Mesendoderm (in vitro differentiated cells): ENCODE measurements around the gene XKR7.
A peak's percentile ranks its signal among the peaks of the same experiment; 100 is the strongest.

Experiments
- DNase-seq: peaks from one replicate; pipeline ENCODE4 v3.0.0; 2013
- H2AK5ac ChIP-seq: 2 replicates; pipeline ENCODE4 v1.6.1; 2013; ENCODE audit warnings: low read length, inconsistent platforms
- H2BK120ac ChIP-seq: 2 replicates; pipeline ENCODE4 v1.6.1; 2013; ENCODE audit warnings: low read depth, mild to moderate bottlenecking, low read length, moderate library complexity, mixed read lengths
- H2BK15ac ChIP-seq: replicated peaks from 2 replicates; pipeline ENCODE4 v1.6.1; 2013; ENCODE audit warnings: low read depth, mild to moderate bottlenecking, moderate library complexity
- H2BK5ac ChIP-seq: 2 replicates; pipeline ENCODE4 v1.6.1; 2013; ENCODE audit warnings: low read length, inconsistent platforms
- H3K18ac ChIP-seq: 2 replicates; pipeline ENCODE4 v1.6.1; 2013; ENCODE audit warnings: mild to moderate bottlenecking, low read length, mixed read lengths
- H3K23ac ChIP-seq: one replicate; pipeline ENCODE4 v1.6.1; 2013; ENCODE audit warnings: low read length
- H3K27ac ChIP-seq: 2 replicates; pipeline ENCODE4 v1.5.1; 2013; ENCODE audit warnings: low read depth, mild to moderate bottlenecking, inconsistent platforms, low read length, moderate library complexity
- H3K27me3 ChIP-seq: 2 replicates; pipeline ENCODE4 v1.6.1; 2013; ENCODE audit warnings: low read length, control low read depth, mild to moderate bottlenecking, inconsistent platforms; ENCODE audit not compliant: insufficient read depth, poor library complexity
- H3K36me3 ChIP-seq: 2 replicates; pipeline ENCODE4 v1.6.1; 2013; ENCODE audit warnings: low read length, inconsistent platforms; ENCODE audit not compliant: control insufficient read depth, insufficient read depth
- H3K4ac ChIP-seq: one replicate; pipeline ENCODE4 v1.6.1; 2013; ENCODE audit warnings: low read depth, mild to moderate bottlenecking, low read length, moderate library complexity
- H3K4me1 ChIP-seq: 2 replicates; pipeline ENCODE4 v1.6.1; 2013; ENCODE audit warnings: low read depth, low read length, inconsistent platforms; ENCODE audit not compliant: control insufficient read depth
- H3K4me2 ChIP-seq: 2 replicates; pipeline ENCODE4 v1.6.1; 2013; ENCODE audit warnings: low read length
- H3K4me3 ChIP-seq: 2 replicates; pipeline ENCODE4 v1.5.1; 2013; ENCODE audit warnings: mild to moderate bottlenecking, low read length
- H3K56ac ChIP-seq: one replicate; pipeline ENCODE4 v1.6.1; 2013; ENCODE audit warnings: low read length
- H3K79me1 ChIP-seq: 2 replicates; pipeline ENCODE4 v1.6.1; 2013; ENCODE audit warnings: low read length, inconsistent platforms
- H3K79me2 ChIP-seq: 2 replicates; pipeline ENCODE4 v1.6.1; 2013; ENCODE audit warnings: mild to moderate bottlenecking, low read length; ENCODE audit not compliant: control insufficient read depth, insufficient read depth
- H3K9ac ChIP-seq: 2 replicates; pipeline ENCODE4 v1.6.1; 2013; ENCODE audit warnings: low read length, inconsistent platforms
- H4K5ac ChIP-seq: one replicate; pipeline ENCODE4 v1.6.1; 2013; ENCODE audit warnings: low read length
- H4K8ac ChIP-seq: one replicate; pipeline ENCODE4 v1.6.1; 2013; ENCODE audit warnings: low read depth, mild to moderate bottlenecking, control low read depth, low read length, moderate library complexity
- WGBS: extraction: QIAGEN DNeasy Blood & Tissue Kit; methylation state at CpG from one replicate; pipeline ENCODE4 v1.1.7; 2013; ENCODE audit warnings: low lambda C conversion rate, missing lambda C conversion rate; ENCODE audit not compliant: insufficient coverage; ENCODE audit errors: extremely low coverage; 5-methylcytosine and 5-hydroxymethylcytosine counted together

The XKR7 gene

DNA sequence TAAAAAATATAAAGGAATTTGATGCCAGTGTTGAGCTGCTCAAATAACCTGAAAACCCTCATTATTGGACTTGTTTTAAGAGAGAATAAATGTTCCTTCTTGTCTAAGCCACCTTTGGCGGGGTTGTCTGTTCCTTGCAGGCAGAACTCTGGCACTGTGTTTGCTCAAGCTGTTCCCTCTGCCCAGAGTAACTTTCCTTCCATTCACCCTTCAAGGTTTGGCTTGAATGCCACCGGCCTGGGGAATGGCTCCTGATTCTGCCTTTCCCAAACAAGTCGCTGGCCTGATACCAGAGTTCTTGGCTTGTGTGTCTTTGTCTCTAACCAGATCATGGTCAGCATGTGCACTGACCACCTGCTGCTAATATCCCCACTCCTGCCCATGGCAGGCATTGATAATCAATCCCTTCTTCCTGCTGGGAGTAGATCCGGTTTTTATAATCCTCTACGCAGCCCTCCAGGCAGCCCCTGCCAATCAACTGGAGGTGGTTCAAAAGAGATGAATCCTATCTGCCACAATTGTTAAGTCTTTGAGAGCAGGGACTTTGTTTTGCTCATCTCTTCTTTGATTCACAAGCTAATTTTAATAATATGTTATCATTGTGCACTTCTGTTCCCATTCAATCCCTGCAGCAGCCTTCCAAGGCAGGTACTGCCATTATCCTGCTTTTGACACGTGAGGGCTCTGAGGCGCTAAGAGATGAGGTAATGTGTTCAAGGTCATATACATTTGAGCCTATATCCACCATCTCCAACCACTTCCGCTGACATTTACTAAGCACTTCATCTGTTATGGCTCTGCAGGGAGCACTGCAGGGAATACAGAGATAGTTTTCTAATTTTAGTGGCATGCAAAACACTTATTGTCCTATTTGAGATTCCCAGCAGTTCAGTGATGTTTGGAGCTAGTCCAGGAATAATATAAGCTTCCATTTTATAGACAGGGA, 39.2 kb downstream of the XKR7 start:
- no CpG with 5 or more reads among the region's 8 CpGs for WGBS
- Histone ChIP-seq H3K4ac (peak overlapping the region; percentile 56), H2BK5ac (no peak overlapping the region), H2AK5ac (peak overlapping the region; percentile 27), H3K27ac (no peak overlapping the region), H3K23ac (no peak overlapping the region), H2BK15ac (no peak overlapping the region), H3K56ac (no peak overlapping the region), H3K9ac (no peak overlapping the region), H3K27me3 (no peaks in the 10 kb centered on the region), H3K4me3 (no peak overlapping the region), H3K4me2 (no peak overlapping the region), H3K36me3 (no peaks in the 10 kb centered on the region), H3K4me1 (peaks cover 10% of the 10 kb centered on the region), H4K8ac (no peak overlapping the region), H3K79me2 (no peaks in the 10 kb centered on the region), H3K18ac (no peak overlapping the region), H2BK120ac (no peak overlapping the region), H4K5ac (no peak overlapping the region), H3K79me1 (no peaks in the 10 kb centered on the region)
- peak; percentile 27 for DNase-seq

DNA sequence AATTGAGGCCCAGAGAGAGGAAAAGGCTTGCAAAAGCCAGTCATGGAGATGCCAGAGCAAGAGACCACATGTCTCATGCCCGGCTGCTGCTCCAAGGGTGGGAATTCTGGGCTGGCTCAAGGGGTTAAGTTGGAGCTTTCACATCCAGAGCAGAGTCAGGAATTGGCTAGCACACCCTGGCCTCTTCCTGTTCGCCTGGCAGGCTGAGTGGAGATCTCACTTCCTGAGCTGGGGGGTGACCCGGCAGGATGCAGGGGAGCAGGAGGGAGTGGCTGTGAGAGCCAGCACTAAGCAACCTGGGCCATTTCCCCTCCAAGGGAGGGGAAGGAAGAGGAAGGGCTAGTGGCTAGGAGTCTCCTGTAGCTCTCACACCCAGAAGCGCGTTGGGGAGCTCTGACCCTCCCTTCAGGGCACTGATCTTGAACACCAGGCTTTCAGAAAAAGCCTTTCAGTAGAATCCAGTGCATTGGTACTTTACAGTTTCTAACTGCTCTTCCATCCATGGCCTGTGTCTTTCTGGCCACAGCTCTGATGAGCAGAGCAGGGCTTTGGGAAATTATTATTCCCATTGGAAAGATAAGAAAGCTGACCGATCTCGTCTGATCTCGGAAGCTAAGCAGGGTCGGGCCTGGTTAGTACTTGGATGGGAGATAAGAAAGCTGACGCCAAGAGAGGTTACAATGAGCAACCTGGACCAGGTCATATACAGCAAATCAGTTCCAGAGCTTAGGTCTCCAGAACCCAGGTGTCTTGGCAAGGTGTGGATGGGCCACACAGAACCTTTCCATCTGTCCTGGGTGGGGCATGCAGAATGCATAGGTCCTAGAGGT, 40.1 kb downstream of the XKR7 start:
- Histone ChIP-seq H3K23ac (no peak overlapping the region), H2BK5ac (no peak overlapping the region), H3K79me2 (no peaks in the 10 kb centered on the region), H3K27me3 (no peaks in the 10 kb centered on the region), H3K9ac (peak overlapping the region; percentile 29), H3K4me3 (no peak overlapping the region), H3K18ac (no peak overlapping the region), H3K79me1 (no peaks in the 10 kb centered on the region), H3K4me2 (no peak overlapping the region), H3K4ac (no peak overlapping the region), H3K4me1 (peaks cover 10% of the 10 kb centered on the region), H3K36me3 (no peaks in the 10 kb centered on the region), H4K5ac (peak overlapping the region; percentile 81), H3K27ac (no peak overlapping the region), H2AK5ac (no peak overlapping the region), H4K8ac (no peak overlapping the region), H2BK120ac (no peak overlapping the region), H2BK15ac (no peak overlapping the region), H3K56ac (peak overlapping the region; percentile 67)
- no CpG with 5 or more reads among the region's 10 CpGs for WGBS
- DNase-seq: peak; percentile 83

DNA sequence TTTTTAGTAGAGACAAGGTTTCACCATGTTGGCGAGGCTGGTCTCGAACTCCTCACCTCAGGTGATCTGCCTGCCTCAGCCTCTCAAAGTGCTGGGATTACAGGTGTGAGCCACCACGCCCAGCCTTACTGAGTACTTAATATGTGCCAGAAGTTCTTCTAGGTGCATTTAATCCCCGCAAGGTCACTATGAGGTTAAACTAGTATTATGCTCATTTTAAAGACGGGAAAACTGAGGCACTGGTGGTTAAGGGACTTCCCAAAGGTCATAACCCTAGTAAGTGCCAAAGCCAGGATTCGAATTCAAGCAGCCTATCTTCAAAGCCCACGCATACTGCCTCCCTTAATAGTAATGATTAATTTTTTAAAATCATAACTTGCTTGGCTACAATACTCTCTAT, 41.6 kb downstream of the XKR7 start:
- Histone ChIP-seq H3K36me3 (no peaks in the 10 kb centered on the region), H3K27ac (no peak overlapping the region), H3K9ac (no peak overlapping the region), H3K4me3 (no peak overlapping the region), H3K23ac (no peak overlapping the region), H3K56ac (no peak overlapping the region), H4K8ac (no peak overlapping the region), H4K5ac (no peak overlapping the region), H3K4me2 (no peak overlapping the region), H2BK5ac (no peak overlapping the region), H3K18ac (no peak overlapping the region), H3K79me1 (no peaks in the 10 kb centered on the region), H3K4ac (no peak overlapping the region), H3K4me1 (peaks cover 10% of the 10 kb centered on the region), H3K79me2 (no peaks in the 10 kb centered on the region), H2BK15ac (no peak overlapping the region), H2BK120ac (no peak overlapping the region), H3K27me3 (no peaks in the 10 kb centered on the region), H2AK5ac (no peak overlapping the region)
- no CpG with 5 or more reads among the region's 7 CpGs for WGBS
- DNase-seq: no peak

DNA sequence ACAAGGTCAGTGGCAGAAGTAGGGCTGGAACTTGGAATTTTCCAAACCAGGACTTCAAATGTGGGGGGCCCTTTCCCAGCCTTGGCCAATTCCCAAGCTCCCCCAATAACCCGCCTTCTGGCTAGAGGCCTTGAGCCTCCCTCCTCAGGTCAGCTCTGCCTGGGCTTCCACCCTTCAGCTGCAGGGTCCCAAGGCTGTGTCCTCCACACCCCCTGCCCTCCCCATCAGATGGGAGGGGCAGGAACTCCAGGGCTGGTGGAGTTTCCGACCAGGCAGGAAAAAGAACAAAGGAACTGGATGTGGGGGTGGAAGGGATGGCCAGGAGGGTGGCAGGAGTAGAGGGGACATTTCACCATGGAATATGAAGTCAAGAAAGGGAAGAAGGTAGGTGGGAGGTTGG, 42.1 kb downstream of the XKR7 start, which contains the start of gene CCM2L:
CCM2L (plus strand) TSS at position 338 of the 400 bp plus-strand sequence; CDS start at position 355, 17 bp downstream.
- H3K27ac ChIP-seq: no peak within 1 kb of the TSS
- H3K36me3 ChIP-seq: no peaks in the 10 kb centered on the region
- H3K4ac ChIP-seq: no peak within 1 kb of the TSS
- DNase-seq: no peak
- H3K4me2 ChIP-seq: no peak within 1 kb of the TSS
- H4K5ac ChIP-seq: no peak within 1 kb of the TSS
- no peaks in the 10 kb centered on the region for H3K27me3 ChIP-seq
- H3K79me2 ChIP-seq: no peaks in the 10 kb centered on the region
- H3K18ac ChIP-seq: no peak within 1 kb of the TSS
- no peak within 1 kb of the TSS for H4K8ac ChIP-seq
- WGBS: no CpG with 5 or more reads among the region's 2 CpGs
- no peak within 1 kb of the TSS for H3K56ac ChIP-seq
- no peak within 1 kb of the TSS for H2BK15ac ChIP-seq
- H3K4me1 ChIP-seq: peaks cover 10% of the 10 kb centered on the region
- no peak within 1 kb of the TSS for H3K4me3 ChIP-seq
- no peak within 1 kb of the TSS for H3K23ac ChIP-seq
- no peak within 1 kb of the TSS for H2AK5ac ChIP-seq
- H3K9ac ChIP-seq: no peak within 1 kb of the TSS
- no peak within 1 kb of the TSS for H2BK5ac ChIP-seq
- H2BK120ac ChIP-seq: no peak within 1 kb of the TSS
- H3K79me1 ChIP-seq: no peaks in the 10 kb centered on the region

DNA sequence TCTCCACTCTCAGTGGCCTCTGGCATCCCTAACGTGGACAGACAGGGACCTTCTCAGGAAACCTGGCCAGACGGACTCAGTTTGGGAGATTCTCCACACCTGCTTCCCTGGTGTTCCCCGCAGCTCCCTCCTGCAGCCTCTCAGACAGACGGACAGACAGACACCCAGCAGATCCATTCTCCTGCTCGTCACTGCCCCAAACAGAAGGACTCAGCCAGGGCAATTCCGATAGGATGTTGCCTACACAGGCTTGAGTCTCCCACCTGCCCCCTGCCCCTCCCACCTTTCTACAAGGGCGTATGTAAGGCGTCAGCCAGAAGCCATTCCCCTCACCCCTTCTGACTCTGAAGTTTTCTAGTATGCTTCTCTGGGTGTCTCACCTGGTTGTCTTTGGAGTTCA, 42.7 kb downstream of the XKR7 start:
- no peak overlapping the region for H4K8ac ChIP-seq
- H3K79me1 ChIP-seq: no peaks in the 10 kb centered on the region
- H3K27ac ChIP-seq: no peak overlapping the region
- WGBS: no CpG with 5 or more reads among the region's 8 CpGs
- H3K79me2 ChIP-seq: no peaks in the 10 kb centered on the region
- H2AK5ac ChIP-seq: no peak overlapping the region
- no peak overlapping the region for H3K56ac ChIP-seq
- H2BK15ac ChIP-seq: no peak overlapping the region
- H3K36me3 ChIP-seq: no peaks in the 10 kb centered on the region
- no peak overlapping the region for H4K5ac ChIP-seq
- H3K9ac ChIP-seq: no peak overlapping the region
- no peak overlapping the region for H3K23ac ChIP-seq
- H3K27me3 ChIP-seq: no peaks in the 10 kb centered on the region
- H3K4me1 ChIP-seq: peaks cover 10% of the 10 kb centered on the region
- H3K18ac ChIP-seq: no peak overlapping the region
- H2BK5ac ChIP-seq: no peak overlapping the region
- H3K4ac ChIP-seq: no peak overlapping the region
- DNase-seq: peak; percentile 22
- no peak overlapping the region for H3K4me2 ChIP-seq
- H2BK120ac ChIP-seq: no peak overlapping the region
- H3K4me3 ChIP-seq: no peak overlapping the region
